SK-N-SH treated with all-trans-retinoic acid at 6 μM for 48 hours (cell line): ENCODE results near the gene CALCOCO1.

ENCODE experiments used
- ARNTL ChIP-seq: fragments of 450-650 bp; formaldehyde crosslinking; IDR thresholded peaks from 2 replicates; pipeline ENCODE4 v1.5.0; 2020; ENCODE audit warnings: low read depth, mild to moderate bottlenecking, moderate library complexity, borderline replicate concordance
- CSDC2 ChIP-seq: fragments of 250-450 bp; sonication (Bioruptor Pico); IDR thresholded peaks from 2 replicates; pipeline ENCODE4 v1.5.0; 2020; ENCODE audit warnings: mild to moderate bottlenecking, moderate library complexity
- ESRRG ChIP-seq: fragments of 250-450 bp; sonication (Bioruptor Pico); IDR thresholded peaks from 2 replicates; pipeline ENCODE4 v1.6.1; 2021; ENCODE audit warnings: mild to moderate bottlenecking
- GLIS3 ChIP-seq: fragments of 250-450 bp; sonication (Bioruptor Pico); IDR thresholded peaks from 2 replicates; pipeline ENCODE4 v1.5.0; 2020; ENCODE audit warnings: mild to moderate bottlenecking, moderate library complexity
- PPARA ChIP-seq: fragments of 250-450 bp; sonication (Bioruptor Pico); IDR thresholded peaks from 2 replicates; pipeline ENCODE4 v1.5.0; 2020; ENCODE audit warnings: mild to moderate bottlenecking, borderline replicate concordance
- RARB ChIP-seq: fragments of 250-450 bp; sonication (Bioruptor Pico); IDR thresholded peaks from 2 replicates; pipeline ENCODE4 v1.8.0; 2021; ENCODE audit warnings: mild to moderate bottlenecking, moderate library complexity
- SNAI2 ChIP-seq: fragments of 250-450 bp; sonication (Bioruptor Pico); IDR thresholded peaks from 2 replicates; pipeline ENCODE4 v1.5.0; 2020; ENCODE audit warnings: mild to moderate bottlenecking, moderate library complexity
- TOX ChIP-seq: fragments of 250-450 bp; sonication (Bioruptor Pico); IDR thresholded peaks from 2 replicates; pipeline ENCODE4 v1.8.0; 2021; ENCODE audit warnings: mild to moderate bottlenecking, moderate library complexity, borderline replicate concordance
- ZNF70 ChIP-seq: fragments of 450-650 bp; formaldehyde crosslinking; IDR thresholded peaks from 2 replicates; pipeline ENCODE4 v1.5.0; 2020; ENCODE audit warnings: mild to moderate bottlenecking, moderate library complexity
- TF ChIP-seq, protein P1 (sequence below): fragments of 250-450 bp; sonication (Bioruptor Pico); IDR thresholded peaks from 2 replicates; pipeline ENCODE4 v1.8.0; 2021; ENCODE audit warnings: low read depth, mild to moderate bottlenecking, moderate library complexity, borderline replicate concordance
- TF ChIP-seq, protein P2 (sequence below): fragments of 250-450 bp; sonication (Bioruptor Pico); IDR thresholded peaks from 2 replicates; pipeline ENCODE4 v1.8.0; 2020; ENCODE audit warnings: mild to moderate bottlenecking, moderate library complexity, borderline replicate concordance
- TF ChIP-seq, protein P3 (sequence below): fragments of 250-450 bp; sonication (Bioruptor Pico); IDR thresholded peaks from 2 replicates; pipeline ENCODE4 v1.5.0; 2020; ENCODE audit warnings: mild to moderate bottlenecking, moderate library complexity
- TF ChIP-seq, protein P4 (sequence below): fragments of 250-450 bp; sonication (Bioruptor Pico); IDR thresholded peaks from 2 replicates; pipeline ENCODE4 v1.5.1; 2021; ENCODE audit warnings: mild to moderate bottlenecking, moderate library complexity

DNA sequence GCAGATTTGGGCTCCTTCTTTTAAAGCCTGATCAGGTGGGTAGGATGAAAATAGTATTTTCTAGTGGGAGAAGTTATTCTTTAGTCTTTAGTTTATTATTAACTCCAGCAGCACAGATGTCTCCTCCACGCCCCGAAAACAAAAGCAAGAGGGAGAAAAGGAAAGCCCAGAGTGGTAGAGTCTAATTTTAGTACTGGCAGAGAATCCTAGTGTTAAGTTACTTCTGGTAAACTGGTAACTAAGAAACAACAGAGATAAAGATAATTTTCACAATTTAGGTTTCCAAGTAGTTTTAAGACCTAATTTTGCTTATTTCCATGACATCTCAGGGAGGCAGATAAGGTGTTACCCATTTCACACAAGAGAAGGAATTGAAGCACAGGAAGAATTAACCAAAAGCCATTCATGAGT is 67.7 kb downstream of the CALCOCO1 start:
- TF ChIP-seq ESRRG (CRISPR knock-in tag): no peak
- TF ChIP-seq, protein P1, sequence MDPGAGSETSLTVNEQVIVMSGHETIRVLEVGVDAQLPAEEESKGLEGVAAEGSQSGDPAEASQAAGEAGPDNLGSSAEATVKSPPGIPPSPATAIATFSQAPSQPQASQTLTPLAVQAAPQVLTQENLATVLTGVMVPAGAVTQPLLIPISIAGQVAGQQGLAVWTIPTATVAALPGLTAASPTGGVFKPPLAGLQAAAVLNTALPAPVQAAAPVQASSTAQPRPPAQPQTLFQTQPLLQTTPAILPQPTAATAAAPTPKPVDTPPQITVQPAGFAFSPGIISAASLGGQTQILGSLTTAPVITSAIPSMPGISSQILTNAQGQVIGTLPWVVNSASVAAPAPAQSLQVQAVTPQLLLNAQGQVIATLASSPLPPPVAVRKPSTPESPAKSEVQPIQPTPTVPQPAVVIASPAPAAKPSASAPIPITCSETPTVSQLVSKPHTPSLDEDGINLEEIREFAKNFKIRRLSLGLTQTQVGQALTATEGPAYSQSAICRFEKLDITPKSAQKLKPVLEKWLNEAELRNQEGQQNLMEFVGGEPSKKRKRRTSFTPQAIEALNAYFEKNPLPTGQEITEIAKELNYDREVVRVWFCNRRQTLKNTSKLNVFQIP: no peak
- no peak for TF ChIP-seq PPARA (CRISPR knock-in tag)
- no peak for TF ChIP-seq TOX
- TF ChIP-seq SNAI2 (CRISPR knock-in tag): no peak
- no peak for TF ChIP-seq ARNTL (CRISPR knock-in tag)
- TF ChIP-seq, protein P2, sequence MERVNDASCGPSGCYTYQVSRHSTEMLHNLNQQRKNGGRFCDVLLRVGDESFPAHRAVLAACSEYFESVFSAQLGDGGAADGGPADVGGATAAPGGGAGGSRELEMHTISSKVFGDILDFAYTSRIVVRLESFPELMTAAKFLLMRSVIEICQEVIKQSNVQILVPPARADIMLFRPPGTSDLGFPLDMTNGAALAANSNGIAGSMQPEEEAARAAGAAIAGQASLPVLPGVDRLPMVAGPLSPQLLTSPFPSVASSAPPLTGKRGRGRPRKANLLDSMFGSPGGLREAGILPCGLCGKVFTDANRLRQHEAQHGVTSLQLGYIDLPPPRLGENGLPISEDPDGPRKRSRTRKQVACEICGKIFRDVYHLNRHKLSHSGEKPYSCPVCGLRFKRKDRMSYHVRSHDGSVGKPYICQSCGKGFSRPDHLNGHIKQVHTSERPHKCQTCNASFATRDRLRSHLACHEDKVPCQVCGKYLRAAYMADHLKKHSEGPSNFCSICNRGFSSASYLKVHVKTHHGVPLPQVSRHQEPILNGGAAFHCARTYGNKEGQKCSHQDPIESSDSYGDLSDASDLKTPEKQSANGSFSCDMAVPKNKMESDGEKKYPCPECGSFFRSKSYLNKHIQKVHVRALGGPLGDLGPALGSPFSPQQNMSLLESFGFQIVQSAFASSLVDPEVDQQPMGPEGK (CRISPR knock-in tag): no peak
- TF ChIP-seq ZNF70 (CRISPR knock-in tag): no peak
- no peak for TF ChIP-seq RARB (CRISPR knock-in tag)
- TF ChIP-seq GLIS3 (CRISPR knock-in tag): no peak
- TF ChIP-seq, protein P3, sequence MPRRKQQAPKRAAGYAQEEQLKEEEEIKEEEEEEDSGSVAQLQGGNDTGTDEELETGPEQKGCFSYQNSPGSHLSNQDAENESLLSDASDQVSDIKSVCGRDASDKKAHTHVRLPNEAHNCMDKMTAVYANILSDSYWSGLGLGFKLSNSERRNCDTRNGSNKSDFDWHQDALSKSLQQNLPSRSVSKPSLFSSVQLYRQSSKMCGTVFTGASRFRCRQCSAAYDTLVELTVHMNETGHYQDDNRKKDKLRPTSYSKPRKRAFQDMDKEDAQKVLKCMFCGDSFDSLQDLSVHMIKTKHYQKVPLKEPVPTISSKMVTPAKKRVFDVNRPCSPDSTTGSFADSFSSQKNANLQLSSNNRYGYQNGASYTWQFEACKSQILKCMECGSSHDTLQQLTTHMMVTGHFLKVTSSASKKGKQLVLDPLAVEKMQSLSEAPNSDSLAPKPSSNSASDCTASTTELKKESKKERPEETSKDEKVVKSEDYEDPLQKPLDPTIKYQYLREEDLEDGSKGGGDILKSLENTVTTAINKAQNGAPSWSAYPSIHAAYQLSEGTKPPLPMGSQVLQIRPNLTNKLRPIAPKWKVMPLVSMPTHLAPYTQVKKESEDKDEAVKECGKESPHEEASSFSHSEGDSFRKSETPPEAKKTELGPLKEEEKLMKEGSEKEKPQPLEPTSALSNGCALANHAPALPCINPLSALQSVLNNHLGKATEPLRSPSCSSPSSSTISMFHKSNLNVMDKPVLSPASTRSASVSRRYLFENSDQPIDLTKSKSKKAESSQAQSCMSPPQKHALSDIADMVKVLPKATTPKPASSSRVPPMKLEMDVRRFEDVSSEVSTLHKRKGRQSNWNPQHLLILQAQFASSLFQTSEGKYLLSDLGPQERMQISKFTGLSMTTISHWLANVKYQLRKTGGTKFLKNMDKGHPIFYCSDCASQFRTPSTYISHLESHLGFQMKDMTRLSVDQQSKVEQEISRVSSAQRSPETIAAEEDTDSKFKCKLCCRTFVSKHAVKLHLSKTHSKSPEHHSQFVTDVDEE: no peak
- TF ChIP-seq, protein P4, sequence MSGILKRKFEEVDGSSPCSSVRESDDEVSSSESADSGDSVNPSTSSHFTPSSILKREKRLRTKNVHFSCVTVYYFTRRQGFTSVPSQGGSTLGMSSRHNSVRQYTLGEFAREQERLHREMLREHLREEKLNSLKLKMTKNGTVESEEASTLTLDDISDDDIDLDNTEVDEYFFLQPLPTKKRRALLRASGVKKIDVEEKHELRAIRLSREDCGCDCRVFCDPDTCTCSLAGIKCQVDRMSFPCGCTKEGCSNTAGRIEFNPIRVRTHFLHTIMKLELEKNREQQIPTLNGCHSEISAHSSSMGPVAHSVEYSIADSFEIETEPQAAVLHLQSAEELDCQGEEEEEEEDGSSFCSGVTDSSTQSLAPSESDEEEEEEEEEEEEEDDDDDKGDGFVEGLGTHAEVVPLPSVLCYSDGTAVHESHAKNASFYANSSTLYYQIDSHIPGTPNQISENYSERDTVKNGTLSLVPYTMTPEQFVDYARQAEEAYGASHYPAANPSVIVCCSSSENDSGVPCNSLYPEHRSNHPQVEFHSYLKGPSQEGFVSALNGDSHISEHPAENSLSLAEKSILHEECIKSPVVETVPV (CRISPR knock-in tag): no peak
- TF ChIP-seq CSDC2 (CRISPR knock-in tag): no peak
